ENCODE results near the gene NACC2. TPM values are rescaled to one million over a fixed set of nuclear protein-coding genes. Genes with fewer than 3 reads are reported as not detected.

Gene NACC2
- total and polyA plus RNA-seq, 2 donors (not counting 3 experiments of a cell fraction or from before 2014, with no cell fraction given): 15.8 to 27.1 TPM

- Histone ChIP-seq H3K4me1 (ENCODE audit: control insufficient read depth, extremely low read depth, insufficient read depth, low read length) (no peaks in the 10 kb centered on the region), H3K36me3 (ENCODE audit: control insufficient read depth in 2 of 2, extremely low read depth in 1 of 2, insufficient read depth in 2 of 2, low read length in 2 of 2) (no peaks in the 10 kb centered on the region), H3K9me1 (replicated peaks; ENCODE audit: control insufficient read depth, extremely low read depth, insufficient read depth, low read length) (no peaks in the 10 kb centered on the region), H4K20me1 (replicated peaks; ENCODE audit: control insufficient read depth, extremely low read depth, insufficient read depth, low read length) (no peaks in the 10 kb centered on the region), H3K4me2 (ENCODE audit: insufficient read depth, low read length) (no peak overlapping the region), H3K27ac (ENCODE audit: insufficient read depth, low read depth, low read length) (no peak overlapping the region), H3K27me3 (ENCODE audit: control insufficient read depth in 2 of 2, insufficient read depth in 2 of 2, low read length in 2 of 2) (peaks cover 2% of the 10 kb centered on the region in 2 experiments), H2AFZ (ENCODE audit: low read depth, low read length) (no peak overlapping the region), H3K9me3 (replicated peaks; ENCODE audit: control insufficient read depth, insufficient read depth, low read length) (no peaks in the 10 kb centered on the region), H3K4me3 (replicated peaks in 1 of 3; ENCODE audit: insufficient read depth in 1 of 3, low read depth in 1 of 3, low read length in 3 of 3) (no peak overlapping the region), H3K9ac (replicated peaks; ENCODE audit: extremely low read depth, insufficient read depth, low read length) (no peak overlapping the region), H3K79me2 (ENCODE audit: control insufficient read depth, insufficient read depth, low read length) (no peaks in the 10 kb centered on the region)
- FAIRE-seq: no peak
- TF ChIP-seq FOS (IDR thresholded peaks at IDR 0.05; ENCODE audit: borderline replicate concordance, insufficient read depth, low read length) (no peak), JUN (IDR thresholded peaks at IDR 0.05; ENCODE audit: borderline replicate concordance, insufficient read depth, insufficient read length, low read depth) (no peak), GATA2 (IDR thresholded peaks at IDR 0.05; ENCODE audit: insufficient read depth, insufficient read length, low read depth, low read length) (no peak), CTCF (IDR thresholded peaks at IDR 0.05; ENCODE audit: extremely low read depth in 1 of 2, insufficient read depth in 1 of 2, low read depth in 1 of 2, low read length in 2 of 2) (no peak), MYC (IDR thresholded peaks at IDR 0.05; ENCODE audit: low read depth, low read length) (no peak), EZH2 (IDR thresholded peaks at IDR 0.05; ENCODE audit: borderline replicate concordance, low read depth, low read length, severe bottlenecking) (no peak), POLR2AphosphoS5 (IDR thresholded peaks at IDR 0.05; ENCODE audit: insufficient read depth, low read depth, low read length) (no peak), POLR2A (IDR thresholded peaks at IDR 0.05; ENCODE audit: low read depth, low read length) (no peak)
- BruUV-seq (replicated peaks): no TSS peak
- ChIA-PET POLR2A (no interaction called here), CTCF (no interaction called here)
- no peak for DNase-seq (ENCODE audit: low read depth, low spot score)
- intact Hi-C loops (cut with micrococcal nuclease) (loop anchor here (1.0 kb wide), 2 partner anchors 83 to 140 kb away; no protein-coding TSS in a partner anchor), dilution Hi-C loops (cut with MboI; ENCODE audit: extremely low pct_ligation_motif_present, low sequenced_read_pairs) (no loop called here)
Observed at GRCh38 chr9:136142859-136143214, 47.7 kb upstream of the NACC2 start.
